Natural killer cell (primary cell): Measurements from ENCODE around the gene GTF3C1. TPM values are rescaled to one million over a fixed set of nuclear protein-coding genes. Genes with fewer than 3 reads are reported as not detected.

Experiments used
- ATAC-seq, 3 donors: fragments of 150-1000 bp in 2 of 3; fragments of 200-7000 bp in 1 of 3; cut with Tn5 transposase; 1 replicate in 1 of 3; 2 replicates in 2 of 3; pipeline ENCODE4 v1.10.0; 2021; ENCODE audit warnings: mild to moderate bottlenecking in 2 of 3, moderate library complexity in 2 of 3
- DNase-seq, 2 donors: peaks; one replicate each; pipeline versions ENCODE4 v3.0.0 to v3.0.0-alpha.2; 2013 to 2021; ENCODE audit warnings: mixed read lengths in 1 of 2
- H3K27ac ChIP-seq: one replicate; pipeline ENCODE4 v1.5.1; 2013; ENCODE audit warnings: mild to moderate bottlenecking, low read length
- H3K27me3 ChIP-seq: one replicate; pipeline ENCODE4 v1.6.1; 2013; ENCODE audit warnings: low read length; ENCODE audit not compliant: control insufficient read depth, insufficient read depth
- H3K36me3 ChIP-seq: one replicate; pipeline ENCODE4 v1.6.1; 2013; ENCODE audit warnings: low read length; ENCODE audit not compliant: control insufficient read depth, insufficient read depth
- H3K4me1 ChIP-seq: one replicate; pipeline ENCODE4 v1.6.1; 2013; ENCODE audit warnings: low read length; ENCODE audit not compliant: control insufficient read depth, insufficient read depth
- H3K4me3 ChIP-seq: one replicate; pipeline ENCODE4 v1.5.1; 2013; ENCODE audit warnings: low read length
- H3K9me3 ChIP-seq: one replicate; pipeline ENCODE4 v1.6.1; 2013; ENCODE audit warnings: low read length; ENCODE audit not compliant: control insufficient read depth, insufficient read depth
- H3K27ac Mint-ChIP-seq, 2 donors: one replicate each; pipeline ENCODE4 v1.8.0; 2022; ENCODE audit warnings: mild to moderate bottlenecking in 2 of 2, mixed read lengths in 2 of 2, moderate library complexity in 1 of 2
- H3K27me3 Mint-ChIP-seq, 2 donors: one replicate each; pipeline ENCODE4 v1.8.0; 2022; ENCODE audit warnings: low read depth in 2 of 2, mixed read lengths in 2 of 2
- H3K36me3 Mint-ChIP-seq: one replicate; pipeline ENCODE4 v1.8.0; 2022; ENCODE audit warnings: mixed read lengths
- H3K4me1 Mint-ChIP-seq, 2 donors: one replicate each; pipeline ENCODE4 v1.8.0; 2022; ENCODE audit warnings: mixed read lengths in 2 of 2
- H3K4me3 Mint-ChIP-seq: one replicate; pipeline ENCODE4 v1.8.0; 2022; ENCODE audit warnings: mild to moderate bottlenecking, moderate library complexity, mixed read lengths
- H3K9me3 Mint-ChIP-seq, 2 donors: one replicate each; pipeline ENCODE4 v1.8.0; 2022; ENCODE audit warnings: mixed read lengths in 2 of 2
- CTCF ChIP-seq: fragments of 200-600 bp; IDR thresholded peaks from one replicate; pipeline ENCODE4 v1.8.0; 2022; ENCODE audit warnings: antibody characterized with exemption
- WGBS: methylation state at CpG from one replicate; pipeline ENCODE4 v1.1.7; 2013; ENCODE audit warnings: missing lambda C conversion rate; ENCODE audit not compliant: insufficient coverage; 5-methylcytosine and 5-hydroxymethylcytosine counted together
- intact Hi-C: fragments of 100-400 bp; cut with micrococcal nuclease; formaldehyde crosslinking; loops from one replicate; pipeline ENCODE4 v1.14.2; 2022
- total RNA-seq, 4 donors: library from RNA; stranded (reverse); fragments of 120-200 nt in 1 of 4; gene quantifications; one replicate each; pipeline versions ENCODE4 v1.2.3 to v1.2.4, GENCODE V29; 2013 to 2022

Gene GTF3C1
- total RNA-seq, 3 donors from 2014 or later (not counting 1 experiment from before 2014, with no cell fraction given): 111 to 160 (median 125) TPM

- no peak for TF ChIP-seq CTCF
- H3K27me3 Mint-ChIP-seq: no peaks in the 10 kb centered on the region
- DNase-seq: peak in 1 of 2 donors; percentile 8
- WGBS: 98% methylated on average over 4 of the region's 4 CpGs
- H3K36me3 ChIP-seq: peaks cover 38% of the 10 kb centered on the region
- no peaks in the 10 kb centered on the region for H3K9me3 ChIP-seq
- H3K4me1 Mint-ChIP-seq: peaks cover 38 to 40% of the 10 kb centered on the region in 2 donors
- H3K4me3 ChIP-seq: no peak overlapping the region
- H3K36me3 Mint-ChIP-seq: peaks cover 1% of the 10 kb centered on the region
- H3K4me3 Mint-ChIP-seq: no peak overlapping the region
- ATAC-seq: no peak
- H3K27ac ChIP-seq: no peak overlapping the region
- intact Hi-C loops: no loop called here
- no peaks in the 10 kb centered on the region for H3K27me3 ChIP-seq
- H3K27ac Mint-ChIP-seq: peak overlapping the region; percentile 23 to 91
- peaks cover 63% of the 10 kb centered on the region for H3K4me1 ChIP-seq
- no peaks in the 10 kb centered on the region for H3K9me3 Mint-ChIP-seq
These were observed 121.5 kb downstream of the GTF3C1 start for GRCh38 chr16:27428026-27428785.

- no peak overlapping the region for H3K27ac ChIP-seq
- Mint-ChIP-seq H3K9me3 (no peaks in the 10 kb centered on the region), H3K27ac (peak overlapping the region; percentile 91 to 93), H3K4me1 (peaks cover 32 to 33% of the 10 kb centered on the region in 2 donors), H3K4me3 (no peak overlapping the region), H3K27me3 (no peaks in the 10 kb centered on the region), H3K36me3 (peaks cover 8% of the 10 kb centered on the region)
- intact Hi-C loops: loop anchor here (2.0 kb wide), 1 partner anchor 23 kb away; no protein-coding TSS in a partner anchor
- no peaks in the 10 kb centered on the region for H3K9me3 ChIP-seq
- no peak for TF ChIP-seq CTCF
- H3K4me1 ChIP-seq: peaks cover 63% of the 10 kb centered on the region
- ATAC-seq (no peak), DNase-seq (no peak)
- H3K4me3 ChIP-seq: no peak overlapping the region
- H3K27me3 ChIP-seq: no peaks in the 10 kb centered on the region
- 79% methylated on average over 4 of the region's 5 CpGs for WGBS
- peaks cover 34% of the 10 kb centered on the region for H3K36me3 ChIP-seq
These were observed 122.2 kb downstream of the GTF3C1 start for GRCh38 chr16:27427538-27427937.

GRCh38 chr16:27426423-27427408, 123.0 kb downstream of the GTF3C1 start:
- H3K9me3 Mint-ChIP-seq: peaks cover 3 to 6% of the 10 kb centered on the region in 2 donors
- no peak overlapping the region for H3K4me3 ChIP-seq

More at GRCh38 chr16:27426423-27427408, 123.0 kb downstream of the GTF3C1 start:
- H3K4me3 Mint-ChIP-seq: peak overlapping the region; percentile 63
- peak; percentile 92 to 95 (median 94) for ATAC-seq
- Histone ChIP-seq H3K4me1 (peaks cover 56% of the 10 kb centered on the region), H3K36me3 (peaks cover 31% of the 10 kb centered on the region), H3K27me3 (no peaks in the 10 kb centered on the region), H3K9me3 (no peaks in the 10 kb centered on the region), H3K27ac (peak overlapping the region; percentile 80)
- peaks cover 16% of the 10 kb centered on the region for H3K36me3 Mint-ChIP-seq
- WGBS: 24% methylated on average over 7 of the region's 7 CpGs
- peaks cover 30 to 35% of the 10 kb centered on the region in 2 donors for H3K4me1 Mint-ChIP-seq
- intact Hi-C loops: loop anchor here (1.0 to 2.0 kb wide), 3 partner anchors 24 to 59 kb away; partner anchors contain the start of gene IL21R
- H3K27ac Mint-ChIP-seq: peak overlapping the region; percentile 91 to 93
- no peaks in the 10 kb centered on the region for H3K27me3 Mint-ChIP-seq
- TF ChIP-seq CTCF: no peak
- DNase-seq: peak; percentile 67 to 84
